Gastroesophageal sphincter (tissue), 3 donors: ENCODE data around the gene BPIFA3.

ENCODE experiments used
- EP300 ChIP-seq: sonication (generic); formaldehyde crosslinking; IDR thresholded peaks from one replicate; pipeline ENCODE4 v1.6.1; 2017; ENCODE audit warnings: antibody characterized with exemption, mild to moderate bottlenecking
- POLR2A ChIP-seq, 2 donors: fragments of 450-650 bp; IDR thresholded peaks; one replicate each; pipeline ENCODE4 v1.6.1; 2017; ENCODE audit warnings: antibody characterized with exemption in 2 of 2, mild to moderate bottlenecking in 2 of 2, moderate library complexity in 1 of 2
- POLR2AphosphoS5 ChIP-seq: sonication (generic); formaldehyde crosslinking; IDR thresholded peaks from one replicate; pipeline ENCODE4 v1.6.1; 2017; ENCODE audit warnings: antibody characterized with exemption
- TF ChIP-seq, protein P1 (sequence below), 4 experiments: fragments of 200-600 bp in 2 of 4; fragments of 450-650 bp in 2 of 4; sonication (generic) in 1 of 4; IDR thresholded peaks; one replicate each; pipeline ENCODE4 v1.5.1; 2017 to 2019; ENCODE audit warnings: antibody characterized with exemption in 4 of 4, mild to moderate bottlenecking in 2 of 4, moderate library complexity in 2 of 4

DNA sequence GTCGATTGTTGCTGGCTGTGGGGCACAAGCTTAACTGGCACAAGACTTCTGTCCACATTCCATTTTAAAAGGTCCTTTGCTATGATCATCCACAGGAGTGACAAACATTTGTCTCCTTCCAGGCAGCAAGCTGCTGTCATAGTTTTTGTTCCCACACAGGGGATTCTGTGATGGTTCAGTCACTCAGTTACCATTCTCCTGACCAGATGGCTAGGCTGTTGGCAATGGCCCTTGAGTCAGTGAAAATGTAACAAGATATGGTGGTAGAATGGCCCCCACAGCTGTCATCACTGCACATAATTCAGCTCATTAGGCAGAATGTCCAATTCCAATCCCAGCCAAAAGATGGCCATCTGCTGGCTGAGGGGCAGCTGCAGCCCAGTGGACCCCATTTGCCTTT, 32.3 kb downstream of the BPIFA3 start:
- TF ChIP-seq, protein P1, sequence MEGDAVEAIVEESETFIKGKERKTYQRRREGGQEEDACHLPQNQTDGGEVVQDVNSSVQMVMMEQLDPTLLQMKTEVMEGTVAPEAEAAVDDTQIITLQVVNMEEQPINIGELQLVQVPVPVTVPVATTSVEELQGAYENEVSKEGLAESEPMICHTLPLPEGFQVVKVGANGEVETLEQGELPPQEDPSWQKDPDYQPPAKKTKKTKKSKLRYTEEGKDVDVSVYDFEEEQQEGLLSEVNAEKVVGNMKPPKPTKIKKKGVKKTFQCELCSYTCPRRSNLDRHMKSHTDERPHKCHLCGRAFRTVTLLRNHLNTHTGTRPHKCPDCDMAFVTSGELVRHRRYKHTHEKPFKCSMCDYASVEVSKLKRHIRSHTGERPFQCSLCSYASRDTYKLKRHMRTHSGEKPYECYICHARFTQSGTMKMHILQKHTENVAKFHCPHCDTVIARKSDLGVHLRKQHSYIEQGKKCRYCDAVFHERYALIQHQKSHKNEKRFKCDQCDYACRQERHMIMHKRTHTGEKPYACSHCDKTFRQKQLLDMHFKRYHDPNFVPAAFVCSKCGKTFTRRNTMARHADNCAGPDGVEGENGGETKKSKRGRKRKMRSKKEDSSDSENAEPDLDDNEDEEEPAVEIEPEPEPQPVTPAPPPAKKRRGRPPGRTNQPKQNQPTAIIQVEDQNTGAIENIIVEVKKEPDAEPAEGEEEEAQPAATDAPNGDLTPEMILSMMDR (IDR thresholded peaks at IDR 0.05), result no peak
- TF ChIP-seq POLR2A (IDR thresholded peaks at IDR 0.05) (no peak), POLR2AphosphoS5 (no peak), EP300 (no peak)
